ENCODE data around the gene SPPL3. TPM values are rescaled to one million over a fixed set of nuclear protein-coding genes. Genes with fewer than 3 reads are reported as not detected.

SPPL3 gene
- total RNA-seq, 1 donor from 2014 or later, result 51.3 TPM

DNA sequence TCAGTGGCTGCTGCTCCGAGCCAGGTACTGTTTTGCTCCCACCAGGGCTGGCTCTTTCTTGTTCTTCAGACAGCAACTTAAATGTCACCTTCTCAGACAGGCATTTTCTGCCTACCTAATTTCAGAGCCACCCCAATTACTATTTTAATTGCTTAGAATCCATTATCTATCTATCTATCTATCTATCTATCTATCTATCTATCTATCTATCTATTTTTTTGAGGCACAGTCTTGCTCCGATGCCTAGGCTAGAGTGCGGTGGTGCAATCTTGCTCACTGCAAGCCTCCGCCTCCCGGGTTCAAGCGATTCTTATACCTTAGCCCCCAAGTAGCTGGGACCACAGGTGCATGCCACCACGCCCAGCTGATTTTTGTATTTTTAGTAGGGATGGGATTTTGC is 58.5 kb downstream of the SPPL3 start:
- Mint-ChIP-seq H3K36me3 (ENCODE audit: low read depth) (no peaks in the 10 kb centered on the region), H3K27ac (ENCODE audit: unreplicated experiment) (no peak overlapping the region)

DNA sequence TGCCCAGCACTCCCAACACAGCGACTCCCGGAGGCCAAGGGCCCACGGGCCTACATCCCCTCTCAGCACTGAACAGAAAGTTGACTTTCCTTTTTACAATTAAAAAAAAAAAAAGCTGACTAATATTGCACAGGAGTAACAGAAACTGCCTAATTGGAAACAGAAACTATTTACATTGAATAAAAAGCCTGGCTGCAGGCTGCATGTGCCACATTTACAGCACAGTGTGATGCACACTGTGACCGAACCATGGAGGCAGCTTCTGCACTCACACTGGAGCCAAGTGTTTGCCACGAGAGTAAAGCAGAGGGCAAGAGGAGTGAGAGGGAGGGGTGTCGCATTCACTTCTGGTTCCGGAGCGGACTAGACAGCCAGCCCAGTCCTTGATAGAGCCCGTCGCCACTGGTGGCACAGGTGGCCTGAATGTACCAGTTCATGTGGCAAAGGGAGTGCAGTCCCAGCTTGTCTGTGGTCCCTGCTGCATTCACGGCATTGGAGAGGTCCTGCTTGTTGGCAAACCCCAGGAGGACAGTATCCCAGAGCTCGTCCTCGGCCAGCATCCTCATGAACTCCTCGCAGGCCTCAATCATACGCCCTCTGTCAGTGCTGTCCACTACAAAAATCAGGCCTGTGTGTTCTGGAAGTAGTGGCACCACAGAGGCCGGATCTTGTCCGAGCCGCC is 59.2 kb downstream of the SPPL3 start:
- H3K4me1 Mint-ChIP-seq (ENCODE audit: low read depth), result peaks cover 37% of the 10 kb centered on the region
- H3K9me3 Mint-ChIP-seq (ENCODE audit: low read depth), result no peaks in the 10 kb centered on the region
- no peak for DNase-seq (ENCODE audit: low spot score)
- no peak overlapping the region for H3K4me3 Mint-ChIP-seq (ENCODE audit: unreplicated experiment)
- H3K27ac Mint-ChIP-seq (ENCODE audit: unreplicated experiment), result no peak overlapping the region
- no peaks in the 10 kb centered on the region for H3K27me3 Mint-ChIP-seq (ENCODE audit: low read depth)
- no peaks in the 10 kb centered on the region for H3K36me3 Mint-ChIP-seq (ENCODE audit: low read depth)
- TF ChIP-seq, protein P1, sequence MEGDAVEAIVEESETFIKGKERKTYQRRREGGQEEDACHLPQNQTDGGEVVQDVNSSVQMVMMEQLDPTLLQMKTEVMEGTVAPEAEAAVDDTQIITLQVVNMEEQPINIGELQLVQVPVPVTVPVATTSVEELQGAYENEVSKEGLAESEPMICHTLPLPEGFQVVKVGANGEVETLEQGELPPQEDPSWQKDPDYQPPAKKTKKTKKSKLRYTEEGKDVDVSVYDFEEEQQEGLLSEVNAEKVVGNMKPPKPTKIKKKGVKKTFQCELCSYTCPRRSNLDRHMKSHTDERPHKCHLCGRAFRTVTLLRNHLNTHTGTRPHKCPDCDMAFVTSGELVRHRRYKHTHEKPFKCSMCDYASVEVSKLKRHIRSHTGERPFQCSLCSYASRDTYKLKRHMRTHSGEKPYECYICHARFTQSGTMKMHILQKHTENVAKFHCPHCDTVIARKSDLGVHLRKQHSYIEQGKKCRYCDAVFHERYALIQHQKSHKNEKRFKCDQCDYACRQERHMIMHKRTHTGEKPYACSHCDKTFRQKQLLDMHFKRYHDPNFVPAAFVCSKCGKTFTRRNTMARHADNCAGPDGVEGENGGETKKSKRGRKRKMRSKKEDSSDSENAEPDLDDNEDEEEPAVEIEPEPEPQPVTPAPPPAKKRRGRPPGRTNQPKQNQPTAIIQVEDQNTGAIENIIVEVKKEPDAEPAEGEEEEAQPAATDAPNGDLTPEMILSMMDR (IDR thresholded peaks at IDR 0.05), result no peak

More for the DNA sequence above, 58.5 kb downstream of the SPPL3 start:
- Mint-ChIP-seq H3K4me1 (ENCODE audit: low read depth) (peaks cover 45% of the 10 kb centered on the region), H3K27me3 (ENCODE audit: low read depth) (no peaks in the 10 kb centered on the region), H3K4me3 (ENCODE audit: unreplicated experiment) (no peak overlapping the region), H3K9me3 (ENCODE audit: low read depth) (no peaks in the 10 kb centered on the region)
- TF ChIP-seq, protein P1 (IDR thresholded peaks at IDR 0.05), result no peak
- DNase-seq (ENCODE audit: low spot score), result no peak

DNA sequence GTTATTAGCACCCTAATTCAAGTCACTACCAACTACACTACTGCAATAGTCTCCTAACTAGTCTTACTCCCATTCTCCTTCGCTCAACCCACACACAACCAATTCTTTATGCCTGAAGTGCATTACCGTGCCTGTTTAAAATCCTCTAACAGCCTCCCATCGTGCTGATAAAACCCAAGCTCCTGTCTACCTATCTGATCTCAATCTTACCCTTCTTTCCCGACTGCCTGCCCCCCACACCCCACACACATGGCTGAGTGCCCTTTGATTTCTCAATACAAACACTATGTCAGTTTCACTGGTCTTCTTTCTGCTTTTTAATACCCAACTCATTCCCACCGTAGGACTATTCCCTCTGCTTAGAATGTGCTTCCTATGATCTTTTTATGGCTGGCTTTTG is 59.9 kb downstream of the SPPL3 start:
- no peak overlapping the region for H3K27ac Mint-ChIP-seq (ENCODE audit: unreplicated experiment)
- no peak for DNase-seq (ENCODE audit: low spot score)
- H3K36me3 Mint-ChIP-seq (ENCODE audit: low read depth), result no peaks in the 10 kb centered on the region
- no peaks in the 10 kb centered on the region for H3K9me3 Mint-ChIP-seq (ENCODE audit: low read depth)
- no peaks in the 10 kb centered on the region for H3K27me3 Mint-ChIP-seq (ENCODE audit: low read depth)
- H3K4me3 Mint-ChIP-seq (ENCODE audit: unreplicated experiment), result no peak overlapping the region
- H3K4me1 Mint-ChIP-seq (ENCODE audit: low read depth), result peaks cover 34% of the 10 kb centered on the region
- TF ChIP-seq, protein P1 (IDR thresholded peaks at IDR 0.05), result no peak

DNA sequence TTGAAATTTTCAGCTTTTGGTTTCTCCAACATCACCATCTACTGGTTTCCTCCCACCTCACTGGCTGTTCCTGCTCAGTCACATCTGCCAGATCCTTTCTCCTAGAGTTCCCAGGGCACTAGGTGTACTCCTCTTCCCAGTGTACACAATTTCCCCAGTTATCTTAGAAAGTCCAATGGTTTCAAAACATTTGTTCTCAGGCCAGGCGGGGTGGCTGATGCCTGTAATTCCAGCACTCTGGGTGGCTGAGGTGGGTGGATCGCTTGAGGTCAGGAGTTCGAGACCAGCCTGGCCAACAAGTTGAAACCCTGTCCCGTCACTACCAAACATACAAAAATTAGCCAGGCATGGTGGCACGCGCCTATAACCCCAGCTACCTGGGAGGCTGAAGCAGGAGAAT is 60.7 kb downstream of the SPPL3 start:
- no peak for DNase-seq (ENCODE audit: low spot score)
- TF ChIP-seq, protein P1 (IDR thresholded peaks at IDR 0.05), result no peak
- peaks cover 29% of the 10 kb centered on the region for H3K4me1 Mint-ChIP-seq (ENCODE audit: low read depth)
- no peaks in the 10 kb centered on the region for H3K27me3 Mint-ChIP-seq (ENCODE audit: low read depth)
- H3K36me3 Mint-ChIP-seq (ENCODE audit: low read depth), result no peaks in the 10 kb centered on the region
- no peak overlapping the region for H3K27ac Mint-ChIP-seq (ENCODE audit: unreplicated experiment)
- H3K9me3 Mint-ChIP-seq (ENCODE audit: low read depth), result no peaks in the 10 kb centered on the region
- no peak overlapping the region for H3K4me3 Mint-ChIP-seq (ENCODE audit: unreplicated experiment)

DNA sequence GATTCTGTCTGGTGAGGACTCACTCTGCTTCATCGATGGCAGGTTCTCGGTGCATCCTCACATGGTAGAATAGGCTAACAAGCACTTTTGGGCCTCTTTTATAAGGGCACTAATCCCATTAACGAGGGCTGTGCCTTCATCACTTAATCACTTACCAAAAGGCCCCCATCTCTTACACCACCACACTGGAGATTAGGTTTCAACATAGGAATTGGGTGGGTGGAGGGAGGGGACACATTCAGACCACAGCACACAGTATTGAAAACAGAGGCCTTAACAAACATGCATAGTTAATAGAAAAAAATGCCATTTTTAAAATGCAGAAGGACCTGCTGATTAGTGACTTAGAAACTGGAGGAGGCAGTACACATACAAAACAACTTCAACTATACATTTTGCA is 61.6 kb downstream of the SPPL3 start:
- no peak for DNase-seq (ENCODE audit: low spot score)
- TF ChIP-seq, protein P1 (IDR thresholded peaks at IDR 0.05), result no peak
- H3K4me3 Mint-ChIP-seq (ENCODE audit: unreplicated experiment), result no peak overlapping the region
- peaks cover 22% of the 10 kb centered on the region for H3K4me1 Mint-ChIP-seq (ENCODE audit: low read depth)
- no peaks in the 10 kb centered on the region for H3K36me3 Mint-ChIP-seq (ENCODE audit: low read depth)
- H3K27me3 Mint-ChIP-seq (ENCODE audit: low read depth), result no peaks in the 10 kb centered on the region
- no peak overlapping the region for H3K27ac Mint-ChIP-seq (ENCODE audit: unreplicated experiment)
- H3K9me3 Mint-ChIP-seq (ENCODE audit: low read depth), result no peaks in the 10 kb centered on the region
